Measurements from ENCODE around the gene ZMYND8.

ZMYND8 gene

DNA sequence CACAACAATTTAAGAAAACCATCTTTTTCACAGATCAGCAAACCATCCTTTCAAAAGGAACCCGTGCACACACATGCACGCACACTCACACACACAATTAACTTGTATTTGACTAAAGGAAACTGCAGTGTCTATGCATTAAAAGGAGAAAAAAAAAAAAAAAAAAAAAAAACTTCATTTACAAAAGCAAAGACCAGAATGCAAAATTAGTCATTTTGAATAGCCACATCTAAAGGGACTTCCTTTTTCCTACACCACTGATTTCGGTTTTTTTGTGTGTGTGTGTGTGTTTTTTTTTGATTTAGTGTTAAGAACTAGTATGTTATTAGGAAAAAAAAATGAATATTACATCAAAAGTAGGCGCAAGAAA lies 6.3 kb downstream of the ZMYND8 start:
- H3K4me3 ChIP-seq (ENCODE audit: low read depth, low read length): no peak overlapping the region
- no peak for TF ChIP-seq CTCF (IDR thresholded peaks at IDR 0.05; ENCODE audit: borderline replicate concordance, insufficient read depth, low read depth, low read length)

DNA sequence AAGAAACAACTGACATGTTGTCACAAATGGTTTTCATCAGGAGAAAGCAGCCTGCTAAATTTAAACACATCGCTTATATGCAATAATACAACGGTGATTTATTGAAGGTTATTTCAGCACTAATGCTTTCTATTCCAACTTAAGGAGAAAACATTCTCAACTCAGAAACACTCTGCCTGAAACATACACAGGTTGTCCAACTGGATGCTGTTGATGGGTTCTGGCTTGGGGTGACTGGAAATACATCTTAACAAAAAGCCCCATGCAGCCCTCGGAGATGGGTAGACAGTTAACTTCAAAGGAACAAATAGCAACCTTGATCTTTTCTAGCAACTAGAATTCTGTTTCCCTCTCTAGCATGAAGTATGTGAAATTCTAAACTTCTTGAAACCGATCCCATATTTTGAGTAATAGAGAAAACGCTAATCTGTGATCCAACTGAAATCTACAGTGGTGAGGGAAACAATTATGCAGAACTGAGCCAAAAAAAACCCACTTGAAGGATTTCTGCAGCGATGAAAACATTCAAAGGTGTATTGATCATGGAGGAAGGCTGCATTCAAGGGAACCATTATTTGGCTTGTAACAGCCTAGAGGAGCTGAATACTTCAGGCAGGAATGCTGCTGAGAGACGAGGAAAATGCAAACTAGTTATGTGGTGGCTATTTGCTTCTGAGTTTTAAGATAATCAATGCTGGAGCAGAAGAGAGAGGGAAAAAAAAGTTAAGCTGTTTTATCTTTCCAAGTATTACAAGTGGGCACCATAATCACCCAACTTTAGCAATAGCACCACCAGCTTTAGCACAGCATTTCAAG lies 6.9 kb downstream of the ZMYND8 start:
- no peak overlapping the region for H3K4me3 ChIP-seq (ENCODE audit: low read depth, low read length)
- TF ChIP-seq CTCF (IDR thresholded peaks at IDR 0.05; ENCODE audit: borderline replicate concordance, insufficient read depth, low read depth, low read length): no peak

GRCh38 chr20:47348539-47349142 lies 7.9 kb downstream of the ZMYND8 start:
- no peak overlapping the region for H3K4me3 ChIP-seq (ENCODE audit: low read depth, low read length)
- TF ChIP-seq CTCF (IDR thresholded peaks at IDR 0.05; ENCODE audit: borderline replicate concordance, insufficient read depth, low read depth, low read length): no peak

- H3K4me3 ChIP-seq (ENCODE audit: low read depth, low read length): no peak overlapping the region
- TF ChIP-seq CTCF (IDR thresholded peaks at IDR 0.05; ENCODE audit: borderline replicate concordance, insufficient read depth, low read depth, low read length): no peak
Measured at GRCh38 chr20:47347661-47348435, 8.7 kb downstream of the ZMYND8 start.

GRCh38 chr20:47346172-47346571 lies 10.3 kb downstream of the ZMYND8 start:
- no peak for TF ChIP-seq CTCF (IDR thresholded peaks at IDR 0.05; ENCODE audit: borderline replicate concordance, insufficient read depth, low read depth, low read length)
- no peak overlapping the region for H3K4me3 ChIP-seq (ENCODE audit: low read depth, low read length)

DNA sequence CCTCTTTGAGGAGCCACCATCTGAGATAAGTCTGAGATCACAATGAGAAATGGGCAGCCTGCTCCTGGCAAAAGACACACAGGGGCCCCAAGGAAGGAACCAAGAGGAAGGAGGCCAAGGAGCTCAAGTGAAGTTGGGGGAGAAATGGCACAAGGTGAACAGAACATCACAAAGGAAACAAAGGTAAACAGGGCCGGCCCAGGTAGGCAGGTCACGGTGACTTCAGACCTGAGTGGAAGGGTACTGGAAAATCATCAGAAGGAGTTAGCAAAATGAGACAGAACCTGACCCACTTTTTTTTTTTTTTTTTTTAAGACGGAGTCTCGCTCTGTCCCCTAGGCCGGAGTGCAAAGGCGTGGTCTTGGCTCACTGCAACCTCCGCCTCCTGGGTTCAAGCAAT lies 11.3 kb downstream of the ZMYND8 start:
- TF ChIP-seq CTCF (IDR thresholded peaks at IDR 0.05; ENCODE audit: borderline replicate concordance, insufficient read depth, low read depth, low read length): no peak
- H3K4me3 ChIP-seq (ENCODE audit: low read depth, low read length): no peak overlapping the region

Measured in GM12875 (cell line).